ENCODE measurements around the gene LMOD1. TPM values are rescaled to one million over a fixed set of nuclear protein-coding genes. Genes with fewer than 3 reads are reported as not detected.

LMOD1 gene
- total RNA-seq, 6 experiments from 2014 or later, result 19.0 to 37.4 (median 36.5) TPM

DNA sequence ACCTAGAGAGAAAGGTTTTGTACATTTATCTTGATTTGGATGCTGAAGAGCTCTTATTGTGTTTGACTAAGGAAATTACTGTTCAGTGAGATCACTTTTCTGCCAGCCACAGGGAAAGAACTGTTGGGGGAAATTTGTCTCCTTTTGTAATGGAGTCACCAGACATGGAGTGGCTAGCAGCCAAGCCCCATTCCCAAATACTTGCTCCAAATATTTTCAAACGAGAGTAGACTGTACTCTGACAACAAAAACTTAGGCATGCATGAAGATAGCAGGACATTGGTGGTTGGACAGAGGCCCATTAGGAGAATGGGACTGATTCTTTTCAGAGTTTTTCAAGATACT lies 96.3 kb downstream of the LMOD1 start:
- peaks cover 16% of the 10 kb centered on the region; the same call in 1 of the 2 replicates for H3K36me3 Mint-ChIP-seq (ENCODE audit: low read depth)
- peak; percentile 87 for DNase-seq
- H3K4me1 Mint-ChIP-seq (ENCODE audit: low read depth), result peaks cover 66% of the 10 kb centered on the region
- TF ChIP-seq CTCF (IDR thresholded peaks at IDR 0.05), result no peak
- no peaks in the 10 kb centered on the region for H3K27me3 Mint-ChIP-seq (ENCODE audit: insufficient read depth)
- peak overlapping the region; percentile 65 for H3K4me3 Mint-ChIP-seq
- H3K9me3 Mint-ChIP-seq, result no peaks in the 10 kb centered on the region
- H3K27ac Mint-ChIP-seq, result peak overlapping the region; percentile 71

DNA sequence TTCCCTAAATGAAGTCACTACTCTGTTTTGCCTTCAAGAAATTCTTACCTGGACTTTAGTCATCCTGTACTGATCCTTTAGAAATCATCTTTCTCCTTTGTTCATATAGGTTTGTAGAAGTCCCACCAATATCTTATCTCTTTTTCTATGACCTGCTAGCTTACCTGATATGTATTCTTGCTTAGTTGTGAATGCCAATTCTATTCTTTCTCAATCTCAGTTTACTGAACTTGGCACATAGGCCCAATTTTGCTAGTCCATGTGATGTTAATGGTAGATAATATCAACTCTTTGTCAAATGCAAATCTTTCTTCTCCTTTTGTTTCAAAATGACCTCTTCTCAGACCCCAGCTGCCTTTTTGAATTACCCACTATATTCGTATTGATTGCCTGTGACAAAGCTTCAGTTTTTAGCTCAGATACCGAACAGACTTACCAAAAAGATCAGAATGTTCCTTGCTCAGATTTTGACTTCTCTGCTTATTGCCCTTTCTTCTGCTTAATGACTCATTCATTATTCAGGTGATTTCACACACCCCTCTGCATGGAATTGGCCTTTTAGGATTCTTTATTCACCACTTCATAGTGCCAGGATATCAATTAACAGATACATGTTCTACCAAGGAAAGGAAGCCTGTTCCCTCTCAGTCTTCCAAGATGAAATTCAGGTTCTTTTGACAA lies 96.8 kb downstream of the LMOD1 start:
- peaks cover 16% of the 10 kb centered on the region; the same call in 1 of the 2 replicates for H3K36me3 Mint-ChIP-seq (ENCODE audit: low read depth)
- no peak for TF ChIP-seq CTCF (IDR thresholded peaks at IDR 0.05)
- peak overlapping the region; percentile 71 for H3K27ac Mint-ChIP-seq
- no peaks in the 10 kb centered on the region for H3K27me3 Mint-ChIP-seq (ENCODE audit: insufficient read depth)
- no peak for DNase-seq
- H3K4me3 Mint-ChIP-seq, result peak overlapping the region; percentile 65
- H3K4me1 Mint-ChIP-seq (ENCODE audit: low read depth), result peaks cover 71% of the 10 kb centered on the region
- H3K9me3 Mint-ChIP-seq, result no peaks in the 10 kb centered on the region

DNA sequence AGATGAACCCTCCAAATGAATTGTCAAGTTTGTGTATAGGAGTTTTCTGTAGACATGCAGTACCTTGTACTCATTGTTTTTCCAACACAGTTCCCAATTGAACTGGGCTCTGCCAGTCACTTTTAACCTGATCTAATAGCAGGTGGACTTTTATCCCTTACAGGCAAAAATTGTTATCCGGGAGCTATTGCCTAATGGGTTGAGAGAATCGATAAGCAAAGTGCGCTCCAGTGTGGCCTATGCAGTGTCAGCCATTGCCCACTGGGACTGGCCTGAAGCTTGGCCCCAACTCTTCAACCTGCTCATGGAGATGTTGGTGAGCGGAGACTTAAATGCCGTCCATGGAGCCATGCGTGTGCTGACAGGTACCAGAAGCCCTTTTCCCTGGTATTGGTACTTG lies 98.1 kb downstream of the LMOD1 start:
- no peaks in the 10 kb centered on the region for H3K9me3 Mint-ChIP-seq
- H3K4me1 Mint-ChIP-seq (ENCODE audit: low read depth), result peaks cover 77% of the 10 kb centered on the region
- no peaks in the 10 kb centered on the region for H3K27me3 Mint-ChIP-seq (ENCODE audit: insufficient read depth)
- peaks cover 16% of the 10 kb centered on the region; the same call in 1 of the 2 replicates for H3K36me3 Mint-ChIP-seq (ENCODE audit: low read depth)
- DNase-seq, result no peak
- H3K4me3 Mint-ChIP-seq, result no peak overlapping the region
- no peak overlapping the region for H3K27ac Mint-ChIP-seq
- no peak for TF ChIP-seq CTCF (IDR thresholded peaks at IDR 0.05)

DNA sequence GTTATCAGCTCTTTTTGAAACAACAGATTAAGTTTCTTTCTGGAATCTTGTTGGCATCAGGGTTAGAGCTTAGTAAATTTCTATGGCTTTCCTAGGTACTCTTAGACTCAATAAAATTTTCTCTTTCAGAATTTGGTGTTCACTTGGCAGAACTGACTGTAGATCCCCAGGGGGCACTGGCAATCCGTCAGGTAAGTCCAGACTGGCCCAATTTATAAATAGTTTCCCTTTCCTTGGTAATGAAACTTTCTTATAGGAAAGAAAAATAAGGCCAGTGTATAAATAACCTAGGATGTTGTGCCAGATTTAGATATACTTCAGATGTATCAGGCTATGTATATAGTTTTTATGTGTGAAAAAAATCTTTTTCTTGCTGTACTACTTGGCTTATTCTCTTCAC lies 99.2 kb downstream of the LMOD1 start:
- Mint-ChIP-seq H3K4me3 (no peak overlapping the region), H3K4me1 (ENCODE audit: low read depth) (peaks cover 88% of the 10 kb centered on the region), H3K36me3 (ENCODE audit: low read depth) (peaks cover 17% of the 10 kb centered on the region), H3K9me3 (no peaks in the 10 kb centered on the region), H3K27me3 (ENCODE audit: insufficient read depth) (no peaks in the 10 kb centered on the region), H3K27ac (no peak overlapping the region)
- no peak for TF ChIP-seq CTCF (IDR thresholded peaks at IDR 0.05)
- DNase-seq, result no peak

Small RNAs within 50 kb of the gene (microRNA-seq; reads per million reads assigned to microRNA genes)
- not detected for gene MIR6739

Other genes starting within 250 kb of the LMOD1 start
- 10 to 100 TPM; 54.1 to 77.8 (median 63.6) TPM for gene IPO9, start 117.4 kb downstream of the LMOD1 start, total RNA-seq (2021; fragmentation: NEBNext Ultra II Directional; extraction: Animal tissue kit (Norgen Biotek cat#: 25700))
- gene SHISA4, start 57.6 kb downstream of the LMOD1 start, total RNA-seq (2021; fragmentation: NEBNext Ultra II Directional; extraction: Animal tissue kit (Norgen Biotek cat#: 25700)), result 10 to 100 TPM; 29.8 to 49.6 (median 39.9) TPM
- 100 to 1,000 TPM; 114 to 128 (median 122) TPM for gene TIMM17A, start 9.0 kb upstream of the LMOD1 start, total RNA-seq (2021; fragmentation: NEBNext Ultra II Directional; extraction: Animal tissue kit (Norgen Biotek cat#: 25700))
- gene RNPEP, start 36.1 kb upstream of the LMOD1 start, total RNA-seq (2021; fragmentation: NEBNext Ultra II Directional; extraction: Animal tissue kit (Norgen Biotek cat#: 25700)), result 10 to 100 TPM; 66.6 to 82.5 (median 76.4) TPM
- under 1 TPM in 2 of 6 experiments, not detected in 4; 0.09 TPM for gene ELF3, start 64.0 kb upstream of the LMOD1 start, total RNA-seq (2021; fragmentation: NEBNext Ultra II Directional; extraction: Animal tissue kit (Norgen Biotek cat#: 25700))
- not detected for gene GPR37L1, start 176.4 kb upstream of the LMOD1 start, total RNA-seq (2021; fragmentation: NEBNext Ultra II Directional; extraction: Animal tissue kit (Norgen Biotek cat#: 25700))
- gene ARL8A, start 198.2 kb upstream of the LMOD1 start, total RNA-seq (2021; fragmentation: NEBNext Ultra II Directional; extraction: Animal tissue kit (Norgen Biotek cat#: 25700)), result 10 to 100 TPM; 44.6 to 60.7 (median 48.6) TPM
- not detected for gene PTPN7, start 214.1 kb upstream of the LMOD1 start, total RNA-seq (2021; fragmentation: NEBNext Ultra II Directional; extraction: Animal tissue kit (Norgen Biotek cat#: 25700))
- not detected for gene LGR6, start 247.3 kb upstream of the LMOD1 start, total RNA-seq (2021; fragmentation: NEBNext Ultra II Directional; extraction: Animal tissue kit (Norgen Biotek cat#: 25700))